B cell (primary cell): ENCODE results near the gene OR10AG1. TPM values are rescaled to one million over a fixed set of nuclear protein-coding genes. Genes with fewer than 3 reads are reported as not detected.

Experiments used
- ATAC-seq: fragments of 200-7000 bp; cut with Tn5 transposase; one replicate; pipeline ENCODE4 v1.10.0; 2021; ENCODE audit warnings: low read depth, mild to moderate bottlenecking, moderate number of reproducible peaks, moderate library complexity
- CTCF ChIA-PET: fragments of 350-600 bp; sonication (Branson Sonifier 250); formaldehyde crosslinking; loops from one replicate; lab custom pipeline; 2021; ENCODE audit warnings: antibody characterized with exemption, inconsistent platforms; lab: Charles Lee
- POLR2A ChIA-PET: fragments of 350-600 bp; sonication (Branson Sonifier 250); formaldehyde crosslinking; loops from one replicate; lab custom pipeline; 2021; ENCODE audit warnings: antibody characterized with exemption; lab: Charles Lee
- DNase-seq: peaks from one replicate; pipeline ENCODE4 v3.0.0; 2013
- H2AFZ ChIP-seq: 2 replicates; pipeline ENCODE4 v1.6.1; 2012; ENCODE audit warnings: mild to moderate bottlenecking, low read depth, low read length; ENCODE audit not compliant: insufficient read depth, poor library complexity, severe bottlenecking
- H3K27ac ChIP-seq, 2 donors: 1 replicate in 1 of 2; 2 replicates in 1 of 2; pipeline ENCODE4 v1.5.1; 2012 to 2013; ENCODE audit warnings: low read length in 2 of 2, mild to moderate bottlenecking in 2 of 2, moderate library complexity in 1 of 2
- H3K27me3 ChIP-seq, 4 experiments: fragments of 200-600 bp in 1 of 4; sonication (generic) in 1 of 4; replicated peaks in 1 of 4; 1 replicate in 2 of 4; 2 replicates in 2 of 4; pipeline versions ENCODE4 v1.6.1 to v1.7.0; 2013 to 2016; ENCODE audit warnings: low read length in 3 of 4, mild to moderate bottlenecking in 2 of 4, mixed read lengths in 1 of 4, moderate library complexity in 1 of 4; ENCODE audit not compliant: insufficient read depth in 4 of 4, control insufficient read depth in 3 of 4; ENCODE audit errors: control extremely low read depth in 1 of 4
- H3K36me3 ChIP-seq, 2 experiments: replicated peaks in 1 of 2; 1 replicate in 1 of 2; 2 replicates in 1 of 2; pipeline versions ENCODE4 v1.6.1 to v1.7.1; 2013; ENCODE audit warnings: low read length in 1 of 2; ENCODE audit not compliant: insufficient read depth in 2 of 2, control insufficient read depth in 1 of 2; ENCODE audit errors: control extremely low read depth in 1 of 2, extremely low read depth in 1 of 2
- H3K4me1 ChIP-seq, 2 donors: fragments of 200-600 bp in 1 of 2; sonication (generic) in 1 of 2; 1 replicate in 1 of 2; 2 replicates in 1 of 2; pipeline versions ENCODE4 v1.5.1 to v1.6.1; 2013 to 2017; ENCODE audit warnings: low read length in 2 of 2; ENCODE audit not compliant: control insufficient read depth in 2 of 2, insufficient read depth in 2 of 2
- H3K4me2 ChIP-seq: replicated peaks from 2 replicates; pipeline ENCODE3; 2012; ENCODE audit warnings: mild to moderate bottlenecking, low read depth, low read length; ENCODE audit not compliant: poor library complexity, severe bottlenecking
- H3K4me3 ChIP-seq, 5 experiments: fragments of 200-600 bp in 1 of 5; sonication (generic) in 1 of 5; 1 replicate in 3 of 5; 2 replicates in 2 of 5; pipeline versions ENCODE4 v1.5.1 to v1.7.0; 2011 to 2016; ENCODE audit warnings: low read length in 4 of 5, mild to moderate bottlenecking in 4 of 5, low read depth in 2 of 5, control low read depth in 1 of 5, moderate library complexity in 1 of 5; ENCODE audit not compliant: insufficient read depth in 1 of 5; ENCODE audit errors: control extremely low read depth in 1 of 5, extremely low read depth in 1 of 5
- H3K79me2 ChIP-seq: fragments of 200-600 bp; sonication (generic); one replicate; pipeline ENCODE4 v1.6.0; 2016; ENCODE audit warnings: low read length; ENCODE audit not compliant: control insufficient read depth, insufficient read depth
- H3K9ac ChIP-seq: fragments of 200-600 bp; sonication (generic); 2 replicates; pipeline ENCODE4 v1.6.1; 2017; ENCODE audit warnings: mild to moderate bottlenecking, low read length, moderate library complexity
- H3K9me3 ChIP-seq, 3 donors: one replicate each; pipeline versions ENCODE4 v1.6.1 to v1.7.1; 2013; ENCODE audit warnings: low read length in 2 of 3; ENCODE audit not compliant: control insufficient read depth in 2 of 3, insufficient read depth in 1 of 3; ENCODE audit errors: control extremely low read depth in 1 of 3
- H4K20me1 ChIP-seq: 2 replicates; pipeline ENCODE4 v1.6.0; 2012; ENCODE audit warnings: mild to moderate bottlenecking, low read length; ENCODE audit not compliant: insufficient read depth, control insufficient read depth, poor library complexity, severe bottlenecking
- H3K27ac Mint-ChIP-seq: one replicate; pipeline ENCODE4 v1.8.0; 2021; ENCODE audit warnings: mixed read lengths
- H3K27me3 Mint-ChIP-seq: one replicate; pipeline ENCODE4 v1.8.0; 2021; ENCODE audit warnings: mixed read lengths
- H3K4me1 Mint-ChIP-seq: one replicate; pipeline ENCODE4 v1.8.0; 2021; ENCODE audit warnings: mixed read lengths
- H3K4me3 Mint-ChIP-seq: one replicate; pipeline ENCODE4 v1.8.0; 2021; ENCODE audit warnings: mixed read lengths
- H3K9me3 Mint-ChIP-seq: one replicate; pipeline ENCODE4 v1.8.0; 2022; ENCODE audit warnings: mixed read lengths; ENCODE audit not compliant: insufficient read depth
- CTCF ChIP-seq: fragments of 200-600 bp; IDR thresholded peaks from one replicate; pipeline ENCODE4 v1.8.0; 2022; ENCODE audit warnings: antibody characterized with exemption, mild to moderate bottlenecking
- EZH2 ChIP-seq: IDR thresholded peaks from 2 replicates; pipeline ENCODE4 v1.6.1; 2012; ENCODE audit warnings: borderline replicate concordance, low read depth, mild to moderate bottlenecking, moderate library complexity, low read length; ENCODE audit not compliant: insufficient read depth, poor library complexity, severe bottlenecking
- WGBS: methylation state at CpG from one replicate; pipeline ENCODE4 v1.1.5; 2013; ENCODE audit warnings: missing lambda C conversion rate; ENCODE audit not compliant: insufficient coverage; 5-methylcytosine and 5-hydroxymethylcytosine counted together
- intact Hi-C: fragments of 100-400 bp; cut with micrococcal nuclease; formaldehyde crosslinking; loops from one replicate; pipeline ENCODE4 v1.10.0; 2022
- polyA plus RNA-seq: library from polyadenylated mRNA; depleted of rRNA; stranded (reverse); fragments of >200 nt; gene quantifications from 2 replicates; pipeline ENCODE4 v1.2.3, GENCODE V29; 2012
- total RNA-seq, 2 donors: library from RNA; stranded (reverse); fragments of 120-200 nt in 1 of 2; gene quantifications; 1 replicate in 1 of 2; 2 replicates in 1 of 2; pipeline versions ENCODE4 v1.2.3 to v1.2.4, GENCODE V29; 2013 to 2022

OR10AG1 gene
- total and polyA plus RNA-seq, 2 donors (not counting 1 experiment from before 2014, with no cell fraction given) = not detected

GRCh38 chr11:55949330-55949729 is 20.4 kb downstream of the OR10AG1 start:
- TF ChIP-seq CTCF = no peak
- no peak for TF ChIP-seq EZH2
- Mint-ChIP-seq H3K4me1 (no peaks in the 10 kb centered on the region), H3K27me3 (no peaks in the 10 kb centered on the region), H3K9me3 (no peaks in the 10 kb centered on the region), H3K27ac (no peak overlapping the region), H3K4me3 (no peak overlapping the region)
- ATAC-seq (no peak), DNase-seq (no peak)
- no peaks in the 10 kb centered on the region for H3K4me1 ChIP-seq
- no peak overlapping the region for H3K4me2 ChIP-seq
- WGBS = 70% methylated on average over 3 of the region's 4 CpGs
- peaks cover 0 to 5% (median 0%) of the 10 kb centered on the region in 3 donors for H3K9me3 ChIP-seq
- no peaks in the 10 kb centered on the region for H3K27me3 ChIP-seq
- POLR2A ChIA-PET = no interaction called here
- H3K4me3 ChIP-seq = no peak overlapping the region
- no peaks in the 10 kb centered on the region for H3K36me3 ChIP-seq
- intact Hi-C loops = no loop called here
- no peaks in the 10 kb centered on the region for H3K79me2 ChIP-seq
- H3K27ac ChIP-seq = no peak overlapping the region
- H2AFZ ChIP-seq = no peak overlapping the region
- no peak overlapping the region for H3K9ac ChIP-seq
- CTCF ChIA-PET = no interaction called here
- no peaks in the 10 kb centered on the region for H4K20me1 ChIP-seq

- H3K27ac Mint-ChIP-seq = no peak overlapping the region
- Histone ChIP-seq H3K36me3 (no peaks in the 10 kb centered on the region), H3K4me1 (no peaks in the 10 kb centered on the region), H3K79me2 (no peaks in the 10 kb centered on the region), H3K9me3 (no peaks in the 10 kb centered on the region), H3K27me3 (no peaks in the 10 kb centered on the region), H2AFZ (no peak overlapping the region), H3K4me3 (no peak overlapping the region), H3K9ac (no peak overlapping the region), H3K4me2 (no peak overlapping the region), H4K20me1 (no peaks in the 10 kb centered on the region), H3K27ac (no peak overlapping the region)
- ATAC-seq = no peak
- no peaks in the 10 kb centered on the region for H3K9me3 Mint-ChIP-seq
- no peak for DNase-seq
- no CpG with 5 or more reads among the region's 3 CpGs for WGBS
- H3K4me3 Mint-ChIP-seq = no peak overlapping the region
- TF ChIP-seq CTCF (peak; percentile 14), EZH2 (no peak)
- no peaks in the 10 kb centered on the region for H3K27me3 Mint-ChIP-seq
- POLR2A ChIA-PET = no interaction called here
- intact Hi-C loops = loop anchor here (5.0 kb wide), 1 partner anchor 839 kb away; no protein-coding TSS in a partner anchor
- no peaks in the 10 kb centered on the region for H3K4me1 Mint-ChIP-seq
- CTCF ChIA-PET = no interaction called here
Measured at GRCh38 chr11:55942785-55943392, 26.9 kb downstream of the OR10AG1 start.
